KMS-11 (cell line): Measurements from ENCODE around the gene LTB4R.

Experiments used
- H2AFZ ChIP-seq: fragments of 200-600 bp; sonication (generic); 2 replicates; pipeline ENCODE4 v1.6.1; 2016; ENCODE audit warnings: antibody characterized with exemption, mixed run types, low read depth
- H3K27ac ChIP-seq: fragments of 200-600 bp; sonication (generic); 2 replicates; pipeline ENCODE4 v1.6.1; 2016; ENCODE audit warnings: mild to moderate bottlenecking, mixed run types
- H3K27me3 ChIP-seq: fragments of 200-600 bp; sonication (generic); 2 replicates; pipeline ENCODE4 v1.6.1; 2017; ENCODE audit warnings: mild to moderate bottlenecking, low read depth, mixed run types, moderate library complexity; ENCODE audit not compliant: insufficient read depth
- H3K36me3 ChIP-seq: fragments of 200-600 bp; sonication (generic); 2 replicates; pipeline ENCODE4 v1.6.1; 2017; ENCODE audit warnings: mild to moderate bottlenecking, mixed run types; ENCODE audit not compliant: insufficient read depth
- H3K4me1 ChIP-seq: fragments of 200-600 bp; sonication (generic); 2 replicates; pipeline ENCODE4 v1.6.1; 2016; ENCODE audit warnings: mild to moderate bottlenecking, low read depth, mixed run types; ENCODE audit not compliant: poor library complexity, severe bottlenecking
- H3K4me2 ChIP-seq: fragments of 200-600 bp; sonication (generic); 2 replicates; pipeline ENCODE4 v1.7.0; 2016; ENCODE audit warnings: mild to moderate bottlenecking, mixed run types
- H3K4me3 ChIP-seq: fragments of 200-600 bp; sonication (generic); IDR thresholded peaks from 2 replicates; pipeline ENCODE4 v1.6.1; 2017; ENCODE audit warnings: low read depth, low read length, mixed read lengths; ENCODE audit not compliant: insufficient read depth
- H3K79me2 ChIP-seq: fragments of 200-600 bp; sonication (generic); 2 replicates; pipeline ENCODE4 v1.6.1; 2016; ENCODE audit warnings: low read depth, mixed run types; ENCODE audit not compliant: insufficient read depth
- H3K9ac ChIP-seq: fragments of 200-600 bp; sonication (generic); 2 replicates; pipeline ENCODE4 v1.6.1; 2016; ENCODE audit warnings: mild to moderate bottlenecking, mixed run types
- H4K20me1 ChIP-seq: fragments of 200-600 bp; sonication (generic); 2 replicates; pipeline ENCODE4 v1.6.1; 2016; ENCODE audit warnings: mild to moderate bottlenecking, mixed run types; ENCODE audit not compliant: insufficient read depth
- TF ChIP-seq, protein P1 (sequence below): fragments of 200-600 bp; sonication (generic); conservative IDR thresholded peaks from 2 replicates; pipeline ENCODE4 v1.6.1; 2017; ENCODE audit warnings: low read depth, mild to moderate bottlenecking, antibody characterized with exemption, low read length, moderate library complexity, mixed read lengths

The LTB4R gene

DNA sequence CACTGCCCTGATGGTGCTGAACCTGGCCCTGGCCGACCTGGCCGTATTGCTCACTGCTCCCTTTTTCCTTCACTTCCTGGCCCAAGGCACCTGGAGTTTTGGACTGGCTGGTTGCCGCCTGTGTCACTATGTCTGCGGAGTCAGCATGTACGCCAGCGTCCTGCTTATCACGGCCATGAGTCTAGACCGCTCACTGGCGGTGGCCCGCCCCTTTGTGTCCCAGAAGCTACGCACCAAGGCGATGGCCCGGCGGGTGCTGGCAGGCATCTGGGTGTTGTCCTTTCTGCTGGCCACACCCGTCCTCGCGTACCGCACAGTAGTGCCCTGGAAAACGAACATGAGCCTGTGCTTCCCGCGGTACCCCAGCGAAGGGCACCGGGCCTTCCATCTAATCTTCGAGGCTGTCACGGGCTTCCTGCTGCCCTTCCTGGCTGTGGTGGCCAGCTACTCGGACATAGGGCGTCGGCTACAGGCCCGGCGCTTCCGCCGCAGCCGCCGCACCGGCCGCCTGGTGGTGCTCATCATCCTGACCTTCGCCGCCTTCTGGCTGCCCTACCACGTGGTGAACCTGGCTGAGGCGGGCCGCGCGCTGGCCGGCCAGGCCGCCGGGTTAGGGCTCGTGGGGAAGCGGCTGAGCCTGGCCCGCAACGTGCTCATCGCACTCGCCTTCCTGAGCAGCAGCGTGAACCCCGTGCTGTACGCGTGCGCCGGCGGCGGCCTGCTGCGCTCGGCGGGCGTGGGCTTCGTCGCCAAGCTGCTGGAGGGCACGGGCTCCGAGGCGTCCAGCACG is 4.7 kb downstream of the LTB4R start:
- H3K4me1 ChIP-seq = peaks cover 19% of the 10 kb centered on the region
- H3K9ac ChIP-seq = no peak overlapping the region
- H3K27ac ChIP-seq = no peak overlapping the region
- no peaks in the 10 kb centered on the region for H4K20me1 ChIP-seq
- no peaks in the 10 kb centered on the region for H3K36me3 ChIP-seq
- H3K4me3 ChIP-seq = no peak overlapping the region
- no peak overlapping the region for H3K4me2 ChIP-seq
- peaks cover 9% of the 10 kb centered on the region; the same call in 1 of the 2 replicates for H3K79me2 ChIP-seq
- H3K27me3 ChIP-seq = no peaks in the 10 kb centered on the region
- TF ChIP-seq, protein P1, sequence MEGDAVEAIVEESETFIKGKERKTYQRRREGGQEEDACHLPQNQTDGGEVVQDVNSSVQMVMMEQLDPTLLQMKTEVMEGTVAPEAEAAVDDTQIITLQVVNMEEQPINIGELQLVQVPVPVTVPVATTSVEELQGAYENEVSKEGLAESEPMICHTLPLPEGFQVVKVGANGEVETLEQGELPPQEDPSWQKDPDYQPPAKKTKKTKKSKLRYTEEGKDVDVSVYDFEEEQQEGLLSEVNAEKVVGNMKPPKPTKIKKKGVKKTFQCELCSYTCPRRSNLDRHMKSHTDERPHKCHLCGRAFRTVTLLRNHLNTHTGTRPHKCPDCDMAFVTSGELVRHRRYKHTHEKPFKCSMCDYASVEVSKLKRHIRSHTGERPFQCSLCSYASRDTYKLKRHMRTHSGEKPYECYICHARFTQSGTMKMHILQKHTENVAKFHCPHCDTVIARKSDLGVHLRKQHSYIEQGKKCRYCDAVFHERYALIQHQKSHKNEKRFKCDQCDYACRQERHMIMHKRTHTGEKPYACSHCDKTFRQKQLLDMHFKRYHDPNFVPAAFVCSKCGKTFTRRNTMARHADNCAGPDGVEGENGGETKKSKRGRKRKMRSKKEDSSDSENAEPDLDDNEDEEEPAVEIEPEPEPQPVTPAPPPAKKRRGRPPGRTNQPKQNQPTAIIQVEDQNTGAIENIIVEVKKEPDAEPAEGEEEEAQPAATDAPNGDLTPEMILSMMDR = no peak
- H2AFZ ChIP-seq = no peak overlapping the region

DNA sequence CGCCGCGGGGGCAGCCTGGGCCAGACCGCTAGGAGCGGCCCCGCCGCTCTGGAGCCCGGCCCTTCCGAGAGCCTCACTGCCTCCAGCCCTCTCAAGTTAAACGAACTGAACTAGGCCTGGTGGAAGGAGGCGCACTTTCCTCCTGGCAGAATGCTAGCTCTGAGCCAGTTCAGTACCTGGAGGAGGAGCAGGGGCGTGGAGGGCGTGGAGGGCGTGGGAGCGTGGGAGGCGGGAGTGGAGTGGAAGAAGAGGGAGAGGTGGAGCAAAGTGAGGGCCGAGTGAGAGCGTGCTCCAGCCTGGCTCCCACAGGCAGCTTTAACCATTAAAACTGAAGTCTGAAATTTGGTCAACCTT is 5.3 kb downstream of the LTB4R start:
- H3K4me3 ChIP-seq = no peak overlapping the region
- H2AFZ ChIP-seq = no peak overlapping the region
- H3K79me2 ChIP-seq = peaks cover 9% of the 10 kb centered on the region; the same call in 1 of the 2 replicates
- no peak overlapping the region for H3K4me2 ChIP-seq
- no peak overlapping the region for H3K27ac ChIP-seq
- peaks cover 25% of the 10 kb centered on the region for H3K4me1 ChIP-seq
- no peaks in the 10 kb centered on the region for H4K20me1 ChIP-seq
- H3K36me3 ChIP-seq = no peaks in the 10 kb centered on the region
- TF ChIP-seq, protein P1 = no peak
- H3K9ac ChIP-seq = no peak overlapping the region
- no peaks in the 10 kb centered on the region for H3K27me3 ChIP-seq

DNA sequence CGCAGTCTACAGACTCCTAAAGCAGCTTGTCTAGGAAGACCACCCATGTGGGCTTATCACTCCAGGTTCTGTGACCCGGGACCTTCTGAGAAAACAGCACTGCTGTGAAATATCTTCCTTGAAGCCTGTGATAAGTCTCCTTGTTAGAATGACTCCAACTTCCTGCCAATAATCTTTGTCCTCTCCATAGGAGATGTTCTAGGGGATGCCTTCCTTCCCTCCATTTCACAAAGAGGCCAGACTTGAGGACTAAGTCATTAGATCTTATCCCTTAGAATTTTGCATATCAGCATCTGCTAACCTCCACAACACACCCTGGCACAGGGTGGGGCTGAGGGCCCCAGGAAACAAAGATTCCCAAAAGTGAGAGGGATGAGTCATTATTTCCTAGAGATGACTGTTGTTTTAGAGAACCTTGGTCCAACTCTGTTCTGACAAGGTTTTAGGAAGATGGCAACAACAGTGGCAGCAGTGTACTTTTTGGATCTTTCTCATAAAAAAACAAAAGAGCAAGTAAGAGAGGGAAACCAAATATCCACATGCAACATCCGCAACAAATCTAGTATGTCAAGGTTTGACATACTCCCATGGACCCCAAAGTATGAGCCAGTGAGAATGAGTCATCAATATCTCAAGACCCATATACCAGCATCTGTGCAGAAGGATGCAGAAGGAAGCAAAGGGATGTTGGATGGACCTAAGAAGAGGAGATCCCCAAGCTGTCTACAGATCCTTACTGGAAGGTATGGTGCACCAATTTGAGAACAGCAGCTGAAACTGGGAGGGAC is 6.0 kb downstream of the LTB4R start:
- TF ChIP-seq, protein P1 = no peak

DNA sequence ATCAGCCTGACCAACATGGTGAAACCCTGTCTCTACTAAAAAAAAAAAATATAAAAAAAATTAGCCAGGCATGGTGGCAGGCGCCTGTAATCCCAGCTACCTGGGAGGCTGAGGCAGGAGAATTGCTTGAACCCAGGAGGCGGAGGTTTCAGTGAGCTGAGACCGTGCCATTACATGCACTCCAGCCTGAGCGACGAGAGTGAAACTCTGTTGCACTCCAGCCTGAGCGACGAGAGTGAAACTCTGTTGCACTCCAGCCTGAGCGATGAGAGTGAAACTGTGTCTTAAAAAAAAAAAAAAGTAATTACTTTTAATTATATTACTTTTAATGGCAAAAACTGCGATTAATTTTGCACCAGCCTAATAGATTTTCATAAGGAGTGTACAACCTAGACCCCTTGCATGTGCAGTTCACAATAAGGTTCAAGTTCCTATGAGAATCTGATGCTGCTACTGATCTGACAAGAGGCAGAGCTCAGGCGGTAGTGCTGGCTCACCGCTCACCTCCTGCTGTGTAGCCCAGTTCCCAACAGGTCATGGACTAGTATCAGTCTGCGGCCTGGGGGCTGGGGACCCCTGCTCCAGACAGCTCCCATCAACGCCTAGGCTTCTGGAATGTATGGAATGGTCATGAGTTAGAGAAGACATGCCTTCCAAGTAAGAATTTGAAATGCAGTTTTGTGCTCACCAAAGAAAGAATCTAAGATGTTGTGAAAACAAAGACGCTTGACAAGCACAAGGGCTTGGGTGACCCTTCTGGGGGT is 10.1 kb downstream of the LTB4R start:
- H3K9ac ChIP-seq = no peak overlapping the region
- H4K20me1 ChIP-seq = no peaks in the 10 kb centered on the region
- H3K4me3 ChIP-seq = no peak overlapping the region
- TF ChIP-seq, protein P1 = no peak
- no peak overlapping the region; the same call in 1 of the 2 replicates for H3K27ac ChIP-seq
- H3K36me3 ChIP-seq = no peaks in the 10 kb centered on the region
- peak overlapping the region; percentile 57 for H3K4me2 ChIP-seq
- H3K79me2 ChIP-seq = no peaks in the 10 kb centered on the region
- peaks cover 16% of the 10 kb centered on the region for H3K4me1 ChIP-seq
- no peaks in the 10 kb centered on the region for H3K27me3 ChIP-seq
- no peak overlapping the region for H2AFZ ChIP-seq

More for the DNA sequence above, 6.0 kb downstream of the LTB4R start:
- no peak overlapping the region for H2AFZ ChIP-seq
- no peaks in the 10 kb centered on the region for H4K20me1 ChIP-seq
- H3K27me3 ChIP-seq = no peaks in the 10 kb centered on the region
- H3K27ac ChIP-seq = no peak overlapping the region
- H3K4me3 ChIP-seq = no peak overlapping the region
- peaks cover 2% of the 10 kb centered on the region; the same call in 1 of the 2 replicates for H3K79me2 ChIP-seq
- no peaks in the 10 kb centered on the region for H3K36me3 ChIP-seq
- no peak overlapping the region for H3K9ac ChIP-seq
- peaks cover 26% of the 10 kb centered on the region for H3K4me1 ChIP-seq
- H3K4me2 ChIP-seq = no peak overlapping the region
